Measurements from ENCODE around the gene RIMS4. TPM values are rescaled to one million over a fixed set of nuclear protein-coding genes. Genes with fewer than 3 reads are reported as not detected.

RIMS4 gene
- total RNA-seq, 1 donor from 2014 or later = 7.5 TPM

DNA sequence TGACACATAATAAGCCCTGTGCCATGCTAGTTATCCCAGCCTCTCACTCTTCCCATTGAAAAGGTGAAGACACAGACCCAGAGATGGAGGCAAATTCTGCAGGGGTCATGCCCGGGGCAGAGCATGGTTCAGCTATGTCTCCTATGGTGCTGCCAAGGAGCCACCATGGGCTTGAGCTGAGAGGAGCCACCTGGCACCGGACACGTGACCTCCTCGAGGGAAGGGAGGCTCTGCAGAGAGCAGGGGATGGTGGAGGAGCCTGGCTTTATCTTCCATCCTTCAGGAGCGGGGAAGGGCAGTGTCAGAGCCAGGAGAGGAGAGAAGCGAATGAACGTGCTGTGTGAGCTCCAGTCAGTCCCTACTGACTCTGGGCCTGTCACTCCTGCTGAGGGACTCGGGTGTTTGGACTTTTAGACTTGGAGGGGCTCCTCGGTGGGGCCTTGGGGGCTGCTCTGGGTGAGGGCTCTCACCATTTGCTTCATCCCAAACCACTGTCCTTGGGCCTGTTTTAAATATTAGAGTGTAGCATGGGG lies 106.3 kb downstream of the RIMS4 start:
- TF ChIP-seq, protein P1, sequence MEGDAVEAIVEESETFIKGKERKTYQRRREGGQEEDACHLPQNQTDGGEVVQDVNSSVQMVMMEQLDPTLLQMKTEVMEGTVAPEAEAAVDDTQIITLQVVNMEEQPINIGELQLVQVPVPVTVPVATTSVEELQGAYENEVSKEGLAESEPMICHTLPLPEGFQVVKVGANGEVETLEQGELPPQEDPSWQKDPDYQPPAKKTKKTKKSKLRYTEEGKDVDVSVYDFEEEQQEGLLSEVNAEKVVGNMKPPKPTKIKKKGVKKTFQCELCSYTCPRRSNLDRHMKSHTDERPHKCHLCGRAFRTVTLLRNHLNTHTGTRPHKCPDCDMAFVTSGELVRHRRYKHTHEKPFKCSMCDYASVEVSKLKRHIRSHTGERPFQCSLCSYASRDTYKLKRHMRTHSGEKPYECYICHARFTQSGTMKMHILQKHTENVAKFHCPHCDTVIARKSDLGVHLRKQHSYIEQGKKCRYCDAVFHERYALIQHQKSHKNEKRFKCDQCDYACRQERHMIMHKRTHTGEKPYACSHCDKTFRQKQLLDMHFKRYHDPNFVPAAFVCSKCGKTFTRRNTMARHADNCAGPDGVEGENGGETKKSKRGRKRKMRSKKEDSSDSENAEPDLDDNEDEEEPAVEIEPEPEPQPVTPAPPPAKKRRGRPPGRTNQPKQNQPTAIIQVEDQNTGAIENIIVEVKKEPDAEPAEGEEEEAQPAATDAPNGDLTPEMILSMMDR (conservative IDR thresholded peaks at IDR 0.05) = no peak
- Mint-ChIP-seq H3K4me3 (no peak overlapping the region), H3K4me1 (ENCODE audit: unreplicated experiment) (peaks cover 18% of the 10 kb centered on the region), H3K36me3 (no peaks in the 10 kb centered on the region), H3K27me3 (no peaks in the 10 kb centered on the region), H3K27ac (no peak overlapping the region), H3K9me3 (no peaks in the 10 kb centered on the region)
- DNase-seq (ENCODE audit: extremely low spot score, unreplicated experiment) = no peak

DNA sequence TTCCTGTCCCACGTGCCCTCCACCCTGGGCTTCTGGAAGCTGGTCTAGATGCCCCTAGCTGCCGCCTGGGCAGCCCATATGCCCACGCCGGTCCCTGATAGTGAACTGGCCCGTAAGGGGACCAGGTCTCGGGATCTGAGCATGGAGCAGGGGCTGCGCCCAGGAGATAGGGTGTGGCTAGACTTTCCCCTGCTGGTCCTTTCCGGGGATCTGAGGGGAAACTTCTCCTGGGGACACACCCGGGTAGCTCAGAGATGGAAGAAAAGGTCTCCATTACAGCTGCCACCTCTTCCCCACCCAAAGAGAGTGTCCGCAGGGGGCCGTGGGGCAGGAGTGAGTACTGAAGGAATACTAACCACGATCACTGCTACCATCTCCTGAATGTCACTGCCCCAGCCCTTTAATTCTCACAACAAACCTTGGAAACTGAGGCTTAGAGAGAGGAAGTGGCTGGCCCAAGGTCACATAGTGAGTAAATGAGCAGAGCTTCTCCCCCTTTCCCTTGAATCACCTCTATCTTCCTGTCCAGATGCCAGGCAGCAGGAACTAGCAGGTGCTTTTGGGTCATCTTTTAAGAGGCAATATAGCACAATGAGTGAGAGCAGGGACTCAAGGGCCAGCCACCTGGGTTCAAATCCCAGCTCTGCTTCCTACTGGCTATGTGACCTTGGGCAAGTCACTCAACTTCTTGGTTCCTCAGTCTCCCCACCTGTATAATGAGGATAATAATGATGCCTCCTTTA lies 107.0 kb downstream of the RIMS4 start:
- peaks cover 18% of the 10 kb centered on the region for H3K4me1 Mint-ChIP-seq (ENCODE audit: unreplicated experiment)
- H3K27ac Mint-ChIP-seq = no peak overlapping the region
- no peaks in the 10 kb centered on the region for H3K9me3 Mint-ChIP-seq
- DNase-seq (ENCODE audit: extremely low spot score, unreplicated experiment) = no peak
- no peaks in the 10 kb centered on the region for H3K36me3 Mint-ChIP-seq
- no peak overlapping the region for H3K4me3 Mint-ChIP-seq
- no peaks in the 10 kb centered on the region for H3K27me3 Mint-ChIP-seq
- TF ChIP-seq, protein P1 (conservative IDR thresholded peaks at IDR 0.05) = no peak

GRCh38 chr20:44702776-44703175 lies 107.6 kb downstream of the RIMS4 start:
- no peaks in the 10 kb centered on the region for H3K36me3 Mint-ChIP-seq
- TF ChIP-seq, protein P1 (conservative IDR thresholded peaks at IDR 0.05) = no peak
- no peaks in the 10 kb centered on the region for H3K9me3 Mint-ChIP-seq
- H3K27ac Mint-ChIP-seq = no peak overlapping the region
- DNase-seq (ENCODE audit: extremely low spot score, unreplicated experiment) = no peak
- H3K4me3 Mint-ChIP-seq = no peak overlapping the region
- H3K4me1 Mint-ChIP-seq (ENCODE audit: unreplicated experiment) = peaks cover 18% of the 10 kb centered on the region
- H3K27me3 Mint-ChIP-seq = no peaks in the 10 kb centered on the region

DNA sequence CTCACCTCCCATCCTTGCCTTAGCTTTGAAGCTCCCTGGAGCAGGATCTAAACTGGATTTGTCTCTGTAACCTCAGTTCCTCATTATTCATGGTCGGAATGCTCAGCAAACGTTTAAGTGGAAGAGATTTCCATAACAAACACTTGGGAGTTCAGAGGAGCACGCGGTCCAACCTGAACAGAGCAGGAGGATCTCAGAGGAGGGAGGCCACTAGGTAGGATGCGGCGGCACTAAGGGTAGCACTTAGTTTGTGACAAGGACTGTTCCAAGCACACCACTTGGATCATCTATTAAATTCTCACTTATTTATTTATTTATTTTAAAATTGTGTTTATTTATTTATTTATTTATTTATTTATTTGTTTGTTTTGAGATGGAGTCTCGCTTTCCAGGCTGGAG lies 108.5 kb downstream of the RIMS4 start:
- DNase-seq (ENCODE audit: extremely low spot score, unreplicated experiment) = no peak
- Mint-ChIP-seq H3K9me3 (no peaks in the 10 kb centered on the region), H3K36me3 (no peaks in the 10 kb centered on the region), H3K4me3 (no peak overlapping the region), H3K27ac (no peak overlapping the region), H3K4me1 (ENCODE audit: unreplicated experiment) (peaks cover 17% of the 10 kb centered on the region), H3K27me3 (no peaks in the 10 kb centered on the region)
- TF ChIP-seq, protein P1 (conservative IDR thresholded peaks at IDR 0.05) = no peak

Other genes starting within 250 kb of the RIMS4 start
- gene PKIG, start 228.0 kb downstream of the RIMS4 start, total RNA-seq (ENCODE audit: low replicate concordance) = 13.9 and 24.3 TPM in 2 replicates
- 7.5 and 15.1 TPM in 2 replicates for gene ADA, start 158.8 kb downstream of the RIMS4 start, total RNA-seq (ENCODE audit: low replicate concordance)
- not detected in 2 replicates for gene CCN5, start 95.2 kb downstream of the RIMS4 start, total RNA-seq (ENCODE audit: low replicate concordance)
- gene KCNK15, start 64.7 kb downstream of the RIMS4 start, total RNA-seq (ENCODE audit: low replicate concordance) = 0.31 and 0.36 TPM in 2 replicates
- 153 and 183 TPM in 2 replicates for gene YWHAB, start 75.2 kb upstream of the RIMS4 start, total RNA-seq (ENCODE audit: low replicate concordance)
- gene PABPC1L, start 99.5 kb upstream of the RIMS4 start, total RNA-seq (ENCODE audit: low replicate concordance) = 57.4 and 83.4 TPM in 2 replicates
- 42.8 and 58.2 TPM in 2 replicates for gene TOMM34, start 149.9 kb upstream of the RIMS4 start, total RNA-seq (ENCODE audit: low replicate concordance)
- gene STK4, start 156.0 kb upstream of the RIMS4 start, total RNA-seq (ENCODE audit: low replicate concordance) = 28.3 and 32.6 TPM in 2 replicates

Measured in type B pancreatic cell (in vitro differentiated cells).